Testis (tissue), 2 donors: ENCODE data around the gene CAPZB.

Source experiments
- CTCF ChIP-seq, 3 experiments: fragments of 450-650 bp in 2 of 3; fragments of 200-600 bp in 1 of 3; sonication (generic) in 1 of 3; IDR thresholded peaks; one replicate each; pipeline ENCODE4 v1.5.1; 2016 to 2019; ENCODE audit warnings: antibody characterized with exemption in 3 of 3, mild to moderate bottlenecking in 2 of 3, moderate library complexity in 1 of 3
- POLR2A ChIP-seq: fragments of 450-650 bp; IDR thresholded peaks from one replicate; pipeline ENCODE4 v1.6.1; 2017; ENCODE audit warnings: antibody characterized with exemption, mild to moderate bottlenecking, moderate library complexity

GRCh38 chr1:19426294-19427086 lies 58.8 kb downstream of the CAPZB start:
- TF ChIP-seq CTCF (IDR thresholded peaks at IDR 0.05) (no peak), POLR2A (no peak)
